Activated CD4-positive, CD25-positive, alpha-beta regulatory T cell treated with anti-CD3 and anti-CD28 coated beads, Interleukin-2, amount 50 U/mL, for 24 hours (primary cell): Measurements from ENCODE around the gene DPP6.
A peak's percentile ranks its signal among the peaks of the same experiment; 100 is the strongest.

Experiments used
- ATAC-seq, 2 donors: fragments of 150-1000 bp; cut with Tn5 transposase; one replicate each; pipeline ENCODE4 v1.10.0; 2021; ENCODE audit warnings: mild to moderate bottlenecking in 1 of 2, moderate library complexity in 1 of 2

Gene DPP6

GRCh38 chr7:154777908-154778307 lies 725.7 kb downstream of the DPP6 start:
- ATAC-seq: no peak

GRCh38 chr7:154781369-154782303 lies 729.4 kb downstream of the DPP6 start:
- ATAC-seq: no peak

GRCh38 chr7:154783281-154783909 lies 731.2 kb downstream of the DPP6 start:
- no peak for ATAC-seq

GRCh38 chr7:154785898-154786297 lies 733.7 kb downstream of the DPP6 start:
- no peak for ATAC-seq

- ATAC-seq: no peak
Observed at GRCh38 chr7:154789404-154789803, 737.2 kb downstream of the DPP6 start.

- ATAC-seq: no peak
Observed at GRCh38 chr7:154791611-154792010, 739.4 kb downstream of the DPP6 start.

GRCh38 chr7:154792436-154793055 lies 740.3 kb downstream of the DPP6 start:
- ATAC-seq: no peak

- ATAC-seq: no peak
Observed at GRCh38 chr7:154794147-154794780, 742.1 kb downstream of the DPP6 start.

- no peak for ATAC-seq
Observed at GRCh38 chr7:154795014-154795413, 742.8 kb downstream of the DPP6 start.

GRCh38 chr7:154795437-154795836 lies 743.2 kb downstream of the DPP6 start:
- no peak for ATAC-seq

- ATAC-seq: peak in 1 of 2 donors; percentile 9
Observed at GRCh38 chr7:154804449-154804848, 752.3 kb downstream of the DPP6 start.

GRCh38 chr7:154812027-154812426 lies 759.8 kb downstream of the DPP6 start:
- ATAC-seq: no peak

GRCh38 chr7:154817224-154817896 lies 765.2 kb downstream of the DPP6 start:
- ATAC-seq: no peak

GRCh38 chr7:154827007-154827406 lies 774.8 kb downstream of the DPP6 start:
- no peak for ATAC-seq

- ATAC-seq: no peak
Observed at GRCh38 chr7:154832557-154833138, 780.5 kb downstream of the DPP6 start.

GRCh38 chr7:154836021-154836448 lies 783.8 kb downstream of the DPP6 start:
- no peak for ATAC-seq

GRCh38 chr7:154837087-154837486 lies 784.9 kb downstream of the DPP6 start:
- no peak for ATAC-seq

GRCh38 chr7:154837622-154838021 lies 785.4 kb downstream of the DPP6 start:
- ATAC-seq: no peak

- no peak for ATAC-seq
Observed at GRCh38 chr7:154840086-154840485, 787.9 kb downstream of the DPP6 start.

- ATAC-seq: no peak
Observed at GRCh38 chr7:154841731-154842331, 789.6 kb downstream of the DPP6 start.

GRCh38 chr7:154842591-154842990 lies 790.4 kb downstream of the DPP6 start:
- ATAC-seq: no peak
